NT2/D1 (cell line): ENCODE measurements around the gene AGXT.

Experiments used
- DNase-seq: peaks from one replicate; pipeline ENCODE4 v3.0.0-alpha.2; 2011; ENCODE audit warnings: low read depth, low spot score
- H3K27me3 ChIP-seq: 2 replicates; pipeline ENCODE4 v1.6.0; 2011; ENCODE audit warnings: mild to moderate bottlenecking; ENCODE audit not compliant: insufficient read length, insufficient read depth
- H3K36me3 ChIP-seq: 2 replicates; pipeline ENCODE4 v1.6.1; 2011; ENCODE audit warnings: mild to moderate bottlenecking, low read length, mixed read lengths; ENCODE audit not compliant: insufficient read depth, insufficient read length
- H3K4me1 ChIP-seq: 2 replicates; pipeline ENCODE4 v1.5.1; 2011; ENCODE audit not compliant: insufficient read depth, insufficient read length
- H3K4me3 ChIP-seq: 2 replicates; pipeline ENCODE4 v1.5.1; 2011; ENCODE audit warnings: low read depth; ENCODE audit not compliant: insufficient read length
- H3K9ac ChIP-seq: 2 replicates; pipeline ENCODE4 v1.6.0; 2011; ENCODE audit warnings: low read depth; ENCODE audit not compliant: insufficient read length
- H3K9me3 ChIP-seq: 2 replicates; pipeline ENCODE4 v1.5.1; 2011; ENCODE audit warnings: mild to moderate bottlenecking, low read length; ENCODE audit not compliant: insufficient read depth
- SUZ12 ChIP-seq: IDR thresholded peaks from 2 replicates; pipeline ENCODE4 v1.6.1; 2011; ENCODE audit not compliant: insufficient read length, insufficient read depth; ENCODE audit errors: extremely low read depth
- YY1 ChIP-seq: IDR thresholded peaks from 2 replicates; pipeline ENCODE4 v1.6.1; 2011; ENCODE audit not compliant: insufficient read length, insufficient read depth
- ZNF274 ChIP-seq: IDR thresholded peaks from 2 replicates; pipeline ENCODE4 v1.6.1; 2011; ENCODE audit warnings: mild to moderate bottlenecking, low read depth, low read length

Gene AGXT

DNA sequence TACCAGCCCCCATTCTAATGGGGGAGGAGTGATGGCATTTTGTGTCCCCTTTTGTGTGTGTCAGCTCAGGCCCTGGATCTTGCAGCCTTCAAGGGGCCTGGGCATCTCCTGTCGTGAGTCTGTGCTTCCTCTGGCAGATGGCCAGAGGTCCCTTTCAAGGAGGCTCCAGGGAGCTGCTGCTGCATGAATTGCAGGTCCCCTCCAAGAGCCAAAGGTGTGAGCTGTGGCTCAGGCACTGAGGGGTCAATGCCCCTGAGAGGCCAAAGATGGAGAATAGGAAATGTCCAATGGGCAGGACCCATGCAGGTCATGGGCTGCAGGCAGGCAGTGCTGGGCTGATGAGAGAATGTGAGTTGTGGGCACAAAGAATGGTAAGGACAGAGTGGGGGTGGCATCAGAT, 16.9 kb downstream of the AGXT start:
- Histone ChIP-seq H3K4me1 (peaks cover 11% of the 10 kb centered on the region), H3K9ac (no peak overlapping the region), H3K27me3 (no peaks in the 10 kb centered on the region), H3K4me3 (no peak overlapping the region), H3K9me3 (no peaks in the 10 kb centered on the region), H3K36me3 (no peaks in the 10 kb centered on the region)
- no peak for DNase-seq
- TF ChIP-seq ZNF274 (no peak), SUZ12 (no peak), YY1 (no peak)

DNA sequence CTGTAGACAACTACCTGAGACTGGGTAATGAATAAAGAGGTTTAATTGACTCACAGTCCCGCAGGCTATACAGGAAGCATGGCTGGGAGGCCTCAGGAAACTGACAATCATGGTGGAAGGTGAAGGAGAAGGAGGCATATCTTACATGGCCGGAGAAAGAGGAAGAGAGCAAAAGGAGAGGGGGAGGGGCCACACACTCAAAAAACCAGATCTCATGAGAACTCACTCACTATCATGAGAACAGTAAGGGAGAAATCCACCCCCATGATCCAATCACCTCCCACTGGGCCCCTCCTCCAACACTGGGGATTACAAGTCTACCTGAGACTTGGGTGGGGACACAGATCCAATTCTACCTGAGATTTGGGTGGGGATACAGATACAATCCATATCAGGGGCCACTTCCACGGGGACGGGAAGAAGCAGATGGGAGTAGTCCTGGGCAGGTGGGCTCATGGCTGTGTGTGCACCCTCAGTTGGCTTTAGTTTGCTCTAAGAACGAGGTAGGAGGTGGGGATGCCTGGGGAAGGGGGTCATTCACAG, 17.5 kb downstream of the AGXT start:
- Histone ChIP-seq H3K27me3 (no peaks in the 10 kb centered on the region), H3K9me3 (no peaks in the 10 kb centered on the region), H3K4me1 (peaks cover 11% of the 10 kb centered on the region), H3K36me3 (no peaks in the 10 kb centered on the region), H3K4me3 (no peak overlapping the region), H3K9ac (no peak overlapping the region)
- DNase-seq: no peak
- TF ChIP-seq SUZ12 (no peak), ZNF274 (no peak), YY1 (no peak)

DNA sequence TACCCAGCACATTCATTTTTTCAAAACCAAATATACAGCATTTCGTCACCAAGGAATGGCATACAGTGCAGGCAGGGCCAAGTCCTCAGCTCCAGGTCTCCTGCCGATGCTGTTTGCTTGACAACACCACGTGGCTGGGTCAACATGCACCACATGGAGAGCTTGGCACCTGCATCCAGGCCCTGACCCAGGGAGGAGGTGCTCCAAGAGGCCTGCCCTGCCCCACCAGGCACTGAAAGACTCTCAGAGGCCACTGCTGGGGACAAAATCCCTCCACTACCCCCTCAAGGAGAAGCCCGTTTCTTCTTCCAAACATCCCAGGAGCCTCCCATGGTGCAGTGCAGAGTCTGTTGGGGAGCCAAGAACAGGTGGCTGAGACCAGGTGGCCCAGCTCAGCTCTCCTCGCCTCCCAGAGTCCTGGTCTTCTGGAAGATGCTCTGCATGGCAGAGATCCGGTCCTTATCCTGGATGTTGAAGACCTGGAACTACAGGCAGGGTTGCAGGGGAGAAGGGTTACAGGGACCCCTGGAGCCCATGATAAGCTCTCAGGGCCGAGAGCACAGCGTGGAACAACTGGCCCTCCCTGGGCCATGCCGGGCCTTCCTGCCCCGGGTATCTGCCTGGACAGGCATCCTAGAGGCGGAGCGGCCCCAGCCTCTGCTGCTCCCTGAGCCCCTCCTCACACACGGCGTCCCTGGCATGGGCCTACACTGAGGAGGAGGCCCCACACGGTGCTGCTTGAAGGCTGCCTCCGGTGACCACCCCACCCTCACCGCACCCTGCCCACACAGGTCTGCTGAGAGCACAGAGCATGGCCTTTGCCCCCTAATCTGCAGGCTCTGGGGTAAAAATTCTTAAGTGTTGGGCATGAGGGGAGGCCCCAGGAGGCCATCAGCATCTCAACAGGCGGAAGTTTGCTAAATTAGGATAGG, 18.3 kb downstream of the AGXT start:
- Histone ChIP-seq H3K9ac (no peak overlapping the region), H3K4me1 (peaks cover 13% of the 10 kb centered on the region), H3K36me3 (no peaks in the 10 kb centered on the region), H3K4me3 (no peak overlapping the region), H3K27me3 (no peaks in the 10 kb centered on the region), H3K9me3 (no peaks in the 10 kb centered on the region)
- no peak for DNase-seq
- TF ChIP-seq YY1 (no peak), ZNF274 (no peak), SUZ12 (no peak)

DNA sequence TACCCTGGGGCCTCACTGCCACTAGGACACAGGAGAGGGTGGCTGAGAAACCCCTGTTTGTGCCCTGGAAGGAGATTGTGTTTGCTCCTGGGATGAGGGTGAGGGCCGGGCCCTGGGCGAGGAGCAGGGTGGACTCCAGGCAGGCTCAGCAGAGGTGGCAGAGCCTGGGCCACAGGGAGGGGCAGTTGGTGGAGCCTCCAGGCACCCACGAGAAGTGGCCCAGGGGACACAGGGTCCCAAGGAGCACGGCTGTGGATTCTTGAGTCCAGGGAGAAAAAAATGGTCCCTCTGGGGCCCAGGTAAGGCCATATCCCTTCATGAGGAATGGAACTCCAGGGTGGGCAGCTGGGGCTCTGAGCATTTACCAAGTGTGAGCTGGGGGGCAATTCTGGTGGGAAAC, 19.0 kb downstream of the AGXT start:
- no peaks in the 10 kb centered on the region for H3K36me3 ChIP-seq
- H3K4me3 ChIP-seq: no peak overlapping the region
- H3K9ac ChIP-seq: peak overlapping the region; percentile 28
- H3K9me3 ChIP-seq: no peaks in the 10 kb centered on the region
- H3K27me3 ChIP-seq: no peaks in the 10 kb centered on the region
- peaks cover 15% of the 10 kb centered on the region for H3K4me1 ChIP-seq
- no peak for DNase-seq
- TF ChIP-seq YY1 (no peak), ZNF274 (no peak), SUZ12 (no peak)

DNA sequence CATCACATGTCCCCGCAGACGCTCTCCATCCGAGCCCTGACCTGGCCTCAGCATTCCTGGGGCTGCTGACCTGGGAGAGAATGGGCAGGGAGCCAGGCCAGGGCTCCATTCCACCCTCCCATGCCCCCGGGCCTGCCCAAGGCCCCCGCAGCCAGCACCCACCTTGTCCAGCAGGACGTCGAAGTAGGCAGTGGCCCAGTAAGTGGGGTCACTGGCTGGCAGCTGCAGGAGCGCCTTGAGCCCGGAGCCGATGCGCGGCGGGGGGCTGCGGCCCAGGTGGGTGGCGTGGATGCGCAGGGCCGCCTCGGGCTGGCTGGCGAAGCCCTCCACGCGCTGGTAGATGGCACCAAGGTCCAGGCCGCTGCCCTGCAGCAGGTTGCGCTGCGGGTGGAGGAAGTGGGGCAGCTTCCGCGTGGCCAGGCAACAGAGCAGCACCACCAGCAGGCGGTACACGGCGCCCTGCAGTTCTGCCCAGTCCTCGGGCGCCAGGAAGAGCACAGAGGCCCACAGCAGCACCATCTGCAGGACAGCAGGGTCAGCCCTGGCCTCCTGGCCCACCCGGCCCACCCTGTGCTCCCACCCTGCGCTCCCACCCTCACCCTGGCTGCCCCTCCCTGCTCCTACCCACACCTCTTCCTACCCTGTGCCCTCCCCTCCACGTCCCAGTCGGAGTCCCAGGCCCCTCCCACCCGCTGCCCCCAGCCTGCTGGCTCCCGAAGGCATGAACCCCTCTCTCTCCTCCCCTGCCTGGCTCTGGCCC, 19.7 kb downstream of the AGXT start:
- Histone ChIP-seq H3K9me3 (no peaks in the 10 kb centered on the region), H3K36me3 (no peaks in the 10 kb centered on the region), H3K4me1 (peaks cover 16% of the 10 kb centered on the region), H3K27me3 (no peaks in the 10 kb centered on the region), H3K4me3 (no peak overlapping the region), H3K9ac (no peak overlapping the region)
- DNase-seq: no peak
- TF ChIP-seq ZNF274: no peak
- TF ChIP-seq SUZ12: no peak
- no peak for TF ChIP-seq YY1

DNA sequence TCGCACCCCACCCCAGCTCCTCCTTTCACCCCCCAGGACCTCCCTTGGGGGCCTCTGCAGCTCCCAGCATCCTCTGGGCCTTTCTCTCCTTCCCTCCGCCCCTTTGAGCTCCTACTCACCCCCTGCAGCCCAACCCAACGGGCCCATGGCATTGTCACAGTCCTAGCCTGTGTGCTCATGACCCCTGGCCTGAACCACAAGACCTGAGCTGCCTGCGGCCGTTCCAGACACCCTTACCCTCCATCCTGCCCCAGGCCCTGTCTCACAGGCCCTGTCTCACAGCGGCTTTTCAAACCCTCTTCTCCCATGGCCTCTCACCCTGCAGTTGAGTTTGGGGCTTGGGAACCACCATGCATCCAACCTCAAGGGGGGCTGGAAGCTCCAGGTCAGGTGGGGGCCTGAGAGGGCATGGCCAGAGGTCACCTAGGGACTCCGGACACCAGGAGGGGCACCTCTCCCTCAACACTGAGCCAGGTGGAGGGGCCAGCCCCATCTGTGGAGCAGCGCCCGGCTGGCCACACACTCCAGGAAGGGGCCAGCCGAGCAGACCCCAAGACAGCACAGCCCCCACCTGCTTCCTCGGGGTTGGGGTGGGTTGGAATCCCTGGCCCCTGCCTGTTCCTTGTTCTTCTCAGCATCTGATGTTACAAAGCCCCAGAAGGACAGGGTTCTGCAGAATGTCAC, 20.4 kb downstream of the AGXT start:
- no peaks in the 10 kb centered on the region for H3K9me3 ChIP-seq
- no peaks in the 10 kb centered on the region for H3K36me3 ChIP-seq
- no peak overlapping the region for H3K9ac ChIP-seq
- H3K27me3 ChIP-seq: no peaks in the 10 kb centered on the region
- no peak for DNase-seq
- H3K4me3 ChIP-seq: no peak overlapping the region
- peaks cover 23% of the 10 kb centered on the region for H3K4me1 ChIP-seq
- TF ChIP-seq SUZ12 (no peak), ZNF274 (no peak), YY1 (no peak)
